Left renal pelvis (tissue), 4 donors: Measurements from ENCODE around the gene DCBLD2. TPM values are rescaled to one million over a fixed set of nuclear protein-coding genes. Genes with fewer than 3 reads are reported as not detected.

Source experiments
- DNase-seq, 4 donors: peaks; one replicate each; pipeline ENCODE4 v3.0.0-alpha.2; 2013; ENCODE audit warnings: low read depth in 4 of 4, low spot score in 3 of 4
- polyA plus RNA-seq, 4 donors: library from polyadenylated mRNA; unstranded; fragments of 120-200 nt; gene quantifications; one replicate each; pipeline ENCODE4 v1.2.1, GENCODE V29; 2013; ENCODE audit not compliant: insufficient read length in 4 of 4

DCBLD2 gene, protein sequence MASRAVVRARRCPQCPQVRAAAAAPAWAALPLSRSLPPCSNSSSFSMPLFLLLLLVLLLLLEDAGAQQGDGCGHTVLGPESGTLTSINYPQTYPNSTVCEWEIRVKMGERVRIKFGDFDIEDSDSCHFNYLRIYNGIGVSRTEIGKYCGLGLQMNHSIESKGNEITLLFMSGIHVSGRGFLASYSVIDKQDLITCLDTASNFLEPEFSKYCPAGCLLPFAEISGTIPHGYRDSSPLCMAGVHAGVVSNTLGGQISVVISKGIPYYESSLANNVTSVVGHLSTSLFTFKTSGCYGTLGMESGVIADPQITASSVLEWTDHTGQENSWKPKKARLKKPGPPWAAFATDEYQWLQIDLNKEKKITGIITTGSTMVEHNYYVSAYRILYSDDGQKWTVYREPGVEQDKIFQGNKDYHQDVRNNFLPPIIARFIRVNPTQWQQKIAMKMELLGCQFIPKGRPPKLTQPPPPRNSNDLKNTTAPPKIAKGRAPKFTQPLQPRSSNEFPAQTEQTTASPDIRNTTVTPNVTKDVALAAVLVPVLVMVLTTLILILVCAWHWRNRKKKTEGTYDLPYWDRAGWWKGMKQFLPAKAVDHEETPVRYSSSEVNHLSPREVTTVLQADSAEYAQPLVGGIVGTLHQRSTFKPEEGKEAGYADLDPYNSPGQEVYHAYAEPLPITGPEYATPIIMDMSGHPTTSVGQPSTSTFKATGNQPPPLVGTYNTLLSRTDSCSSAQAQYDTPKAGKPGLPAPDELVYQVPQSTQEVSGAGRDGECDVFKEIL
- 10 to 100 TPM; 50.4 to 58.3 (median 56.2) TPM for polyA plus RNA-seq

DNA sequence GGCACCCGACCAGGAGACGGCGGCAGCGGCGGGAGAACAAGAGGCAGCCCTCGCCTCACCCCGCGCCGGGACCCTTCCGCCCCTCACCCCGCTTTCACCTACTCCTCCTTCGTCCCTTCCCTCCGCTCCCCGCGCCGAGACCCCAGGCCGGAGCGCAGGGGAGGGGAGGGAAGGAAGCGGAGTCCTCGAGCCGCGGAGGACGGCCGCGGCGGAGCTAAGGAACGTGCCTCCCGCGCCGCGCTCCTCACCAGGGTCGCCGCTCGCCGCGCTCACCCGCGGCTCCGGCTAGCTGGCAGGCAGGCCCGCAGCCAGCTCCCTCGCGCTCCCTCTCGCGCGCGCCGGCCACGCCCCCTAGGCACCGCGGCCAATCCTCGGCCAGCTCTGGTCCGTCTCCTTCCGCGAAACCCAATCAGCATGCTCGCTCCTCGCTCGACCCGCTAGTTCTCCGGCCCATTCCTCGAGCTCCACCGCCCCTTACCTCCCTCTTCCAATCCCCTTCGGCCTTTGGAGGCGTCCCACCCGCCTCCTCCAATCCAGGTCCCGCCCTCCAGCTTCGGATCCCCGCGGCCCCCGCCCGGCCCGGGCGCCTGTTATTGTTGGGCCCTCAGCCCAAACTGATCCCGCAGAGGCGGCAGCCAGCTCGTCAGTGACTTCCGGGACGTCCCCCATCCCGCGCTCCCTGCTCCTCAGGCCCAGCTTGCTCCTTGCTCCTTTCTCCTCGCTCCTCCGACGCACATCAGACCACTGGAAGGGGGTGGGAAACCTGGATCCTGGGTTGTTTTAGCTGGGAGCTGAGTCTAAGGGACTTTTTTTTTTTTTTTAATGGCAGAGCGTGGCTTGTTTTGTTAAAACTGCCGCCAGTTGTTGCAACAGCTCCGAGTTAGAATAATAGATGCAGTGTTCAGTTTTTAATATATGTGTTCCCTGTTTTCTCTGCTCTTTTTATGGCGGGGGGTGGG, at the start of gene DCBLD2:
TSS of gene DCBLD2 (minus strand) at position 304 of the 959 bp plus-strand sequence. CDS start 369 bp downstream, outside the sequence.
- peak; percentile 95 to 98 (median 96) for DNase-seq

DNA sequence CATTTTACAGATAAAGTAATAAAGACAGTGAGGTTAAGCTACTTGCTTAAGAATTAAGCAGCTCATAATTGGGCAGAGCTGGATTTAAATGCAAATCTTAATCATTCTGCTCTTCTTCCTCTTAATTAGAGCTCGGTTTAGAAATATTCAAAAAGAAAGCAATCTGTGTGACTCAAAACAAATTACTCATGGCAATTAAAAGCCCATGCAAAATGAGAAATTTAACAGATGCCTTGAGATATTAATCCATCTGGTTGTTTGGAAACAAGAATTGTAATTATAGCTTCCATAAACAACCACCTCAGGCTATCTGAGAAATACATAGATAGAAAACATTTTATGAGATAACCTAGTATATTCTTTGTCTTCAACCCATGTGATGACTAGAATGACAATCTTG, 44.2 kb upstream of the DCBLD2 start:
- no peak for DNase-seq

DNA sequence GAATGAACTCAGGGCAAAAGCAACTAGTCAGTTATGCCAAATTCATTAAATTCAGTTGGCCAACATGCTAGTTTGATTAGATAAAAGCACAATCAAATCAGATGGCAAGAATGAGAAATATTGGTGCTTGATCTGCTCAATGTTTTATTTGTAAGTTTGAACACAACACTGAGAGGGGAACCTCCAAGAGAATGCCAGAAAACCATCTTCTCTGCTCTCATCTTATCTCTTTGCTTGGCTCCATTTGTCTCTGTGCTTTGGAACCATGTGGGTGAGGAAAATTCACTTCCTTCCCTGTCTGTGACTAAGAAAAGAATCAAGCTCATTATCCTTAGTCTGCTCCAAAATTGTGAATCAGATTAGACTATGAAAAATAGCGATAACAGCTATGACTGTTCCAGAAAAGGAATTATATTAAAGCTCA, 43.6 kb upstream of the DCBLD2 start:
- DNase-seq, result no peak

DNA sequence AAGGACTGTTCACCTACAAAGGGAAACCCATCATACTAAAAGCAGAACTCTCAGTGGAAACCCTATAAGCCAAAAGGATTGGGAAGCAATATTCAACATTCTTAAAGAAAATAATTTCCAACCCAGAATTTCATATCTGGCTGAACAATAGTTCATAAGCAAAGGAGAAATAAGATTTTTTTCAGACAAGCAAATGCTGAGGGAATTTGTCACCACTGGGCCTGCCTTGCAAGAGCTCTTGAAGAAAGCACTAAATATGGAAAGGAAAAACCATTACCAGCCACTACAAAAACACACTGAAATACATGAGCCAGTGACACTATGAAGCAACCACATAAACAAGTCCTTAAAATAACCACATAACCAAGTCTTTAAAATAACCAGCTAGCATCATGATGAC, 28.9 kb upstream of the DCBLD2 start:
- DNase-seq, result no peak

DNA sequence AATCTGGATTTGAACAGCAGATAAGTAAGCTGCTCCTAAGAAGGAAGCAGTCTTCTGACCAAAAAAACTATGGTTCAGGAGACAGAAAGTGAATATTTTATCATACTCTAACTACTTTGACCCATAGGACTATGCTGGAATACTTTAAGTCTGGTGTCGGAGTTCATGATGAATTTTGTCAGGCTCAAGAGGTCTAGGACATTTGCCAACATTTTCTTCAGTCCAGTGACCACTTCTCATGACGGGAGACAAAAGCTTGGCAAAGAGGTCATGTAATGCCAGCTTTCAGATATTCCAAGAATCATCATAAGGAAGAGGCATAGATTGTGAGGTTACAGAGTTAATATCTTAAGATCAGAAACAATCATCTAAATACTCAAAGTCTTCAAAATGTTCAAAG, 20.5 kb upstream of the DCBLD2 start:
- DNase-seq, result no peak

DNA sequence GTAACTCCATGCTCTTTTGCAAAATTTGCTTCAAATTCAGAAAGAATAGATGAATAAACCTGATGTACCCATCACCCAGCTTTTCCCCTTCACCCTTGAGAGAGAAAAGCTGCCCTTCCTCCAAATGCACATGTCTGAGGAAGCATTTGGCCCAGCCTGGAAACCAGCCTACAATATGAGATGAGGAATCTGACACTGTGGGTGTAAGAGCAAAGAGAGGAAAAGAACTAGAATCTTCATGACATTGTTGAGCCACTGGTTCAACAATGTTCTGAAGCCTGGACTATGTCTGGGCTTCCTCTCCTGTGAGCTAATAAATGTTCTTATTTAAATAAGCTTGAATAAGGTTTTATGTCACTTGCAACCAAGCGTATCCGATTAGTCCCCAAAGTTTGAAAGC, 18.7 kb upstream of the DCBLD2 start:
- DNase-seq, result no peak

DNA sequence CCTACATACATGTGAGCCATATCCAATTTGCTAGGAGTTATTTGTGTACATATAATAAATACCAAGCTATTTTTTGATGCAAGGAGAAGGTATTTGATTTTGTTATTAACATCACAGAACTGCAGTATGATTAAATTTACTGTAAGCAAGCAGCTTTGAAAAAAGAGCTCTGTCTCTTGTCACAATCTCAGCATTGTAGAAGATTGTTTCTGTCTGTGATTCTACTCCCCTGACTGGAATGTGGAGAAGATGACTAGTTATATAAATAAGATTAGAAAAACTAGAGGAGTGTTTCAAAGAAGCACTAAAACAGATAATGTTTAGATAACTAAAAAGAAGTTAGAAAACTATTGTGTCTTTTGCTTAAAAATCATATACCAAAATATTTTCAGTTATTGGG, 17.1 kb upstream of the DCBLD2 start:
- DNase-seq, result no peak

DNA sequence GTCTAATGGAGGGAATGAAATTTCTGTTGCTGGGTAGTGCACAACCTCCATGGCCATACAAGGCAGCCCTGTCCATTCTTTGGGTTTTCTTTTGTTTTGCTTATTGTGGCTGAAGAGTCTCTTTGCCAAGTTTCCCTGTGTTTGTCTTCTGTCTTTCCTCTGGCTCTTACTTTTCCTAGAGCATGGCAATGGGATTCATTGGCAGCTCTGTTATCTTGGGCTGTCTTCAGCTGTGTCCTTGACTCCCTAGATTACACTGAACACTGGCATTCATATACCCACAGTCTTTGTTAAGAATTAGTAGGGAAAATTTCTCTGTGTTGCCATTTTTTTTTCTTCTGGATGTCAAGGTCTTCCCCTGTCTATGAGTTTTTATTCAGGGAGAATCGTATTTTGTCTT, 16.1 kb upstream of the DCBLD2 start:
- no peak for DNase-seq

DNA sequence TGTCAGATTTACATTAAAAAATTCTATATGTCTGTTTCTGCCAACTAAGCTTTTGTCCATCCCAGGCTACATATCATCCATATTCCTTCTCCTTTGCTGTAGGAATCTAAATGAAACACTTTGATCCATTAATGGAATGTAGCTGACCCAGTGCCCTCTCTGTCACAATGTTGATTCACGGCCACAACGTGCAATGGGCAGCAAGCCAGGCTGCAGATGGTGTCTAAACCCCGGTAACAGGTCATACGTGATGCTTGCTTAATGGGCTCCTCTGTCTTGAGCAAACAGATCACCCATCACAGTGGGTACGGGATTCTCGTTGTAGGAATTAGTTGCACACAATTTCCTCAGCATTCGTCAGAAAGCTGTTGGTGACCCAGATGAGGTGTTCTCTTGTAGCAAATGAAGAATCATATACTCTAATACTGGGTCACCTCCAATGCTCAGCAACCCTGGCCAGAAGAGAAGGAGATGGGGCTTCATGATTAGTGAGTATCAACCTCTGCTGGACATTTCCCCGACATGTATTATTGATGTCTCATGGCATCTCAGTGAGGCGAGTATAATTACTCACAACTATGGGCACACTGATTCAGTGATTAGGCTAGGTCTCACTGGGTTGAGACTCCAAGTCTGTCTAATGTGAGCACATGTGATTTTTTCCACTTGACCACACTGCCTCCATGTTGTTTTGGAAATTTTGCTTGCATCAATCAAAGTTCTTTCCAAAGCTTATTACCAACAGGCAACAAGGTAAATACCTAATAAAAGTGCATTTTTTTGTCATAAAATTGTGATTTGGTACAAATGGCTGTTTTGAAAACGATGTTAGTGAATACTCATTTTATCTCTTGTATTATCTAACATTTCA, 12.9 kb upstream of the DCBLD2 start:
- DNase-seq, result no peak

DNA sequence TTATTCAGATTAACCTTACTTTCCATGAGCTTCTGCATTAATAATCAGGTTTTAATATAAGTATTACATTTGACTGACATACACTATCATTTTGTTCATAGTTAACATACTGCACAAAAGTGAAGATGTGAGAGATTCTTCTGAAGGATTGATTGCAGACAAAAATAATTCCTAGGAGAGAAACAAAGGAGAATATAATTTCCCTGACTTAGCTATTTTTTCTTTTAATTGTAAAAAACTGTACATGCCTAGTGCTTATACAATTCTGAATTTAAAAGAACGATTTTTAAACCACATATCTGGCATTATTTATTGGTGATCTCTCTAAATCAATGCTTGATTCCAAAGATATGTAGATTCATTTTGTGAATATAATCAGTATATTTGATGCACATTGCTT, 11.0 kb upstream of the DCBLD2 start:
- no peak for DNase-seq

DNA sequence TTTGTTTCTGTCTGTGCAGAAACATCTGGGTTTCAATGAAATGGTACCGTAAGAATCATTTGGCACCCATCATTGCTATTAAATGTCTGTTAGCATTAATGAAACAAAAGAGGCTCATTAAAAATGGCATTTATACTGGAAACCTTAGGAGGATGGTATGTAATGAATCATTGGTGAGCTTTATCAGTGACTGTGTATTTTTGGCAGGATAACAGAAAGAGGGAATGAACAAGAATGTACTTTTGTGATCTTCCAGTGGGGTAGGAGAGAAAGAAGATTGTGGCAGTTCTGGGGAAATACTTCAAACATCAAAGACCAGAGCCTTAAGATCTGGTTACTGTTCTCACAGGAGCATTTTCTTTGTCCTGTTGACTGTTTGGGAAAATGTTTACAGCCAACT, 4.7 kb upstream of the DCBLD2 start:
- no peak for DNase-seq

DNA sequence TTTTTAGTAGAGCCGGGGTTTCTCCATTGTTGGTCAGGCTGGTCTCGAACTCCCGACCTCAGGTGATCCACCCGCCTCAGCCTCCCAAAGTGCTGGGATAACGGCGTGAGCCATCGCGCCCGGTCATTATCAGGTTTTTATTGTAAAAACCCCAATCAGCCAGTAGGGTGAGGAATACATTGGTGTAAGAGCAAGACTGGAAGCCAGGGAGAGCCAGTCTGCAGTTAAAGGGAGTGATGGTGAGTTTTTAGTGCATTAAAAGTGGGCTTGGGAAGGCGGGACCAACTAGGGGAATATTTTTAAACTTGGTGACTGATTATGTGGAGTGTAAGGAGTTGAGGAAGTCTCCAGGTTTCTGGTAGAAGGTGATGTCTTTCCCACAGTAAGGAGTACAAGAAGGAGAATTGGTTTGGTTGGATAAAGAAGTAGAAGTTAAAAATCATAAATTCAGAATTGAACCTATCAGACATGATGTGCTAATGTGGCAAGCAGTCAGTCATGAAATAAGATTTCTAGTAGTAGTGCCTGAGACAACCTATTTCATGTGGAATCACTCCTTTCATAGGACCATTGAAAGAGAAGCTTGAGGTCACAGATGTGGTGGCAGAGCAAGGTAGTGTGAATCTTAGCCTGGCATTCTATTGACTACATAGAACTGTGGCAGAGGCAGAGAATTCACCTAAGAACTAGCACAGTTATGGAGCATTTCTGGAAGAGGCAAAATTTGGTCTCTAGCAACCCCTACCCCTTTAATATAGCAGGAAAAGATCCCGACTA, 2.4 kb upstream of the DCBLD2 start:
- no peak for DNase-seq

DNA sequence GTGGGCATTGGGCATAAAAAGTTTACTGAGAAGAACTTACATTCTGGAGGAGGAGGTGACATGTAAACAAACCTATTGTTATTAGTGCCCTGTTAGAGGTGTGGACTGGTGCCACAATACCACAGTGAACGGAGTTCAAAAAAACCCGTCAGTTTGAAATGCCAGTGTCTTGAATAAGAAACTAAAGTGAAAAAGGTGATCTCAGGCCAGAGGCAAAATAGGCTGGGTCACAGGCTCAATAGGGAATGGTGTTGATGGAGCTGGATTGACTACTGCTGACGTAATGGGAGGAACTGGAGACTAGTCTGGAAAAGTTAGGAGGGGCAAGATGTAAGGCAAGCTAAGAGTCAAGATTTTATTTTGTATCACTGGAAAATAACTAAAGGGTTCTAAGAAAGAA, 1.6 kb upstream of the DCBLD2 start:
- no peak for DNase-seq

DNA sequence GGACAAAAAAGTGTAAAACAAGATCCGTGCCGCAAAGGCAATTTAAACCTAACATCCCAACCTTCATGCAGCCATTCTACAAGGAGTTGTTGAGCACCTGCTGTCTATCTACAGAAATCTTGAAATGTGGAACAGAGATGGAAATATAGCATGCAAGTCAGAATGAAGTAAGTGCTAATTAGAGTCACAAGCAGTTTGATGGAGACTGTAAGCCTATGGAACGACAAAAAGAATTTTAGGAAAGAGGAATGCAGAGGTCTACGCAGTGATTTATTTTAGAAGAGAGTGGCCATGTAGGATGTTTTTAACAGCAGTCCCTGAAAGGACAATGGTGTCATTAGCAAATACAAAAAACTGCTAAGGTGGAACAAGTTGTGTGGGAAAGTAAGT, 851 bp upstream of the DCBLD2 start:
- DNase-seq, result no peak

DNA sequence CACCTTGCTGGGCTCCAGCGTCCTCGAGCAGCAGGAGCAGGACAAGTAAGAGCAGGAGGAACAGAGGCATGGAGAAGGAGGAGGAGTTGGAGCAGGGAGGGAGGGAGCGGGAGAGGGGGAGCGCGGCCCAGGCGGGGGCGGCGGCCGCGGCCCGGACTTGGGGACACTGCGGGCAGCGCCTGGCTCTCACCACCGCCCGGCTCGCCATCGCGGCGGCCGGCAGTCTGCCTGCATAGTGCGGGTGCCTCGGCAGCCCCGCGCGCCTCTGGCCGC, 440 bp downstream of the DCBLD2 start:
- peak in 2 of 4 donors; percentile 36 to 43 for DNase-seq

DNA sequence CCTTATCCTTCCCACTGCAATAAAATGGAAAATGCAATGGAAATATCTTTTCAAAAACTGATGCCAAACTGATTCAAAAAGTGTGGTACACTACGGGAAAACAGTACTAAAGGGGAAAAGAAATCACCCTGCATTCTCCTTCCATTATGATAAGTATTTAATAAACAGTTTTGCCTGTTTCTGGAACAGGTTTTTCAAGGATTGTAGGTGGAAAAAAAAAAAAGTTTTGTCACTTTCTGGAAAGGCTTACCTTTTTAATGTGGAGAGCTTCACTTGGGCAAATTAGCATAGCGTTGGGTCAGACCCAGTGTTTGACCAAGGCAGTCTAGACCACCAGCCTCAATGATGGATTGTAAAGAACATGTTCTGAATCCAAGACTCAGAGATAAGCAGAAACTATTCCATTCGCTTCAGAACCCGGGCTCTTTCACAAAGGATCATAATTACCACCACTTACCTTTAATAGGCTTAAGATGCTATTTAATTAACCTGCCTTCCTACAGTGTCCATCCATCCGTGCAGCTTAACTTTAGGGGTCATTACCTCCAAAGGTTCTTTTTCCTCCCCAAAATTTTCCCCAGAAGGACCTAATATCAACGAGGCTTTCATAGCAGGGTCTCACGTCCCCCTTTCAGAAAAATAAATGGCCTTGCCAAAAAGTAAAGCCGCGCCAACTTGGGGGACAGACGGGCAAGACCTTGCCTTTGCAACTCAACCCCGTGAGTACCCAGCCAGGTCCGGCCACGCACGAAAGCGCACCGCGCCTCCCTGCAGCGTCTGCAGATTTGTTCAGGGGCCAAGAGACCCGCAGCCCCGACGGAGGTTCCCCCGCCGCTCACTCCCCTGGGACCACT, 1.0 kb downstream of the DCBLD2 start:
- DNase-seq, result peak in 1 of 4 donors; percentile 33

DNA sequence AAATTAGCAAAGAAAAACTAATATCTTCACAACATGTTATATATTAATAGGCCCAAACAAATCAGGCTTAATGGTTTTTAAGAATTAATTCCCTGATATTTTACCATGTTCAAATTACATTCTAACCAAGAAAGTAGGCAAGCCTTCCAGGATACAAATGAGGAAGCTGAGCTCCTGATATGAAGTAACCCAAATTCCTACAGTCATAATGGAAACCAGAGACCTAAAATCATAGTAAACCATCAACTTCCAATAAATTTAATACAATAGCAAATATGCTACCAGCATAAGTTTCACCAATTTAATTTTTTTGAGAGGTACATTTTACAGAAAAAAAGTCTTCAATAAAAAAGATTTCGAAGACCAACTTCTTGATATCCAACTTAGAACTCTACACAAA, 3.8 kb downstream of the DCBLD2 start:
- no peak for DNase-seq

DNA sequence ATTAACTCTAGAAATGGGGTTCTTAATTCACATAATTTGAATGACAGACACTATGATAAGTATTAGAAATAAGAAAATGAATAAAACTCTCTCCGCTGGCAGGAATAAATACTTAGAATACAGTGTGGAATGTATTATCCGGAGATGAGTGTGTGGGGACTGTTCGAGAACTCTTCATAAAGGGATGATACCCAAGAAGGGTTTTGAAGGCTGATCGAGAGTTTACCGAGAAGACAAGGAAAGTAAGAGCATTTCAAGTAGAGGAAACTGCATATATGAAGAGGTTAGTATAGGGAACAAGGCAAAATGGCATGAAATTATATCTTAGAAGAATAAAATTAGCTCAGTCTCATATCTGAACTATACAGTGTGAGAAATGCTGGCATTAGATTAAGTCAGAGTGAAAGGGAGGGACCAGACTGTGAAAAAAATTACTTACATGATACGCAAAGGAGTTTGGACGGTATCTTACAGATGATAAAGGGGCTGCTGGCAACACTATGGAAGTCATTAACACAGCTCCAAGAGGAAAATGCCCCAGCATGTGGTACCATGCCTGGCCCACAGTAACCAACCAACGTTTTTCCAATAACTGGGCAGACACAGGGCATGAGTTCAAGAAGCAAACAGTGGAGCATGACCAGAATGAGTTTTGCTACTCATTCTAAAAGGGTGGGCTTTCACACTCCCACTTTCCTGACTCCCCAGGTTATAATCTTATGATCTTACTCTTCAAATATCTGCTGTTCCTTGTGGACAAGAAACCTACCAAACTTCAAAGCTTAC, 6.5 kb downstream of the DCBLD2 start:
- no peak for DNase-seq
